NK-92 (cell line): ENCODE data around the gene PAX8.

Experiments used
- DNase-seq: peaks from one replicate; lab custom pipeline; 2025; ENCODE audit not compliant: unreplicated experiment; lab: John Stamatoyannopoulos, UW

Gene PAX8

DNA sequence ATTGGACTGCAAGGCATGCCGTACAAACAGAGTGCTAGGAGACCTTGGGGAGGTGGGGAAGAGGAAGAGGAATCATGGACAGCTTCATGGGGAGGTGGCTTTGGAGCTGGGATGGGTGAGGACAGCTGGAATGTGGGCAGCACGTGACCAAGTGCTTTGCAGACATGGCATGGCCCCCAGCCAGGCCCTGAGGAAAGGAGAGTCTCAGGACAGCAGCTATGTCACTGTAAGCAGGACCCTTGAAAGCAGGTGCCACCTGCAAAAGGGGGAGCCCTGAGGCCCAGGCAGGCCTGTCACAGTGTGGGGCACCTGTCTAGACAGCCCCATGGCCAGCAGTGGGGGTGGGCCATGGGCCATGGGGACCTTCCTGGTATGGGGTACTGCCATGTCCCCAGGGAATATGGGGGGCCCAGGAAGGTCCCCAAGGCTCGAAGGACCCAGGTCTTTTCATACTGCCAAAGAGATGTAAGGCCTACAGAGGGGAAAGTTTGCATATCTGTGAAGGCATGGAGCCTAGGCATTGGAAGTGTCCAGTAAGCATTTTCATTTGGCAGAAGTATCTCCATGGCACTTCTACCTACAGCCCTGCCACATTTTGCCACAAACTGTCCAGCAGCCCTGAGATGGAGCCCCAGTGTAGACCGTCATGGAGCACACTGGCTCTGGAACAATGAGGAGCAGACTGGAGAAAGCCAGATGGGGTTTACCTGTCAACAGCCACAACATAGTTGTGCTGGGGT lies 9.9 kb downstream of the PAX8 start:
- DNase-seq: no peak

DNA sequence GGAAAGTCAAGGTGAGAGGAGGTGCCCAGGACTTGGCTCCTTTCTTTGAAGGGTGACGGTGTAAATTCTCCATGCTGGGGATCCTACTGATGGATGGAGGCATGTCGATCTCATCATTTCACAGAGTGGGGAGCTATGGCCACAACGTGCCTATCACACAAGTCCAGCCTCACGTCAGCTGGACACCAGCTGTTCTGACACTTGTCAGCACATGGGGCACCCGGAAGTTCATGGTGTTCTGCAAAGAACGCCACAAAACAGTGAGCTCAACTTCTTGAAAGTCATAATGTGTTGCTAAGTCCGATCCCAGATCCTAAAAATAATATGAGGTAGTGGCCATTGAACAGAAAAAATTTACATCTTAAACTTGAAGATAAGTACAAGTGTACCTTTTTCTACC lies 12.3 kb downstream of the PAX8 start:
- DNase-seq: no peak

DNA sequence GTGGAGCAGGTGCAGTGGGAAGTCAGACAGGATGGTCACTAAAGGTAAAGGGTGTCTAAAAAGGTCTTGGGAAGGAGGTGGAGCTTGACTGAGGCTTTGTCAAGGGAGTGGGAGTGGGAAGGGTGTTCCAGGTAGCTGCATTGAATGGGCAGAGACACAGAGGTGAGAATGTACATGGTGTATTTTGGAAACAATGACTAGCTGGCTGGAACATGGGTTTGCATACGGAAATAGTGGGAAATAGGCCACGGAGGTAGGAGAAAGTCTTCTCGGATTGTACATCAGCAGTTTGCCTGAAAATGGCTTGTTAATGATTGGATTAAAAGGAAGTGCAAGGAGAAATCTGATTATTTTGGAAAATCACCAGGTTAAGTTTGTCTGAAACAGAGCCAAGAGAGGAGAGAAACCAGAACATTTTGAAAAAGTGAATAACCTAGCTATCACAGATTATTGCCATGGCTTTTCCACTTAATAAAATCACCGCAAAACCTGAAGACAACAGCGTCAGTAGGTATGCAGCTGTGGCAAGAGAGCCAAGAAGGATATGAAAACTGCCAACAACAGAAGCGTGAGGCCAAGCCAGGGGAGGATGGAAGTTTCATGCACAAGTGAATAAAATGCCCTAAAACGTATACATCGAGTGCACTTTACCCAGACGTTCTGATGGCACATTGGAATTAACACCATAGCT lies 13.9 kb downstream of the PAX8 start:
- DNase-seq: no peak

DNA sequence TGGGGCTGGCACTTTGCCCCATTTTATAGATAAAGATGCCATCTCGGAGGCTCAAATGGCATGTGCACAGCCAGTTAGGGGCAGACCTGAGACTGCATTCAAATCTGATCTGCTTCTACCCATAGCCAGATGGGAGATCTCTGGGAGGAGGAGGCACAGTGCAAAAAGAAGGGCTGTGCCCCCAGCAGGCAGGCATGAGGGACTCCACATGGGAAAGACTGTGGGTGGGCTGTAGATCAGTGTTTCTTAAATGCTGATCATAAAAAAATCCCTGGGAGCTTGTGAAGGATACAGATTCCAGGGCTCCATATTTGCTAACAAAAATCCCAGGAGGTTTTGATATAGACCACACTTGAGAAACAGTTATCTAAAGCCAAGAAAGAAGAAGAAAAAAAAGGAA lies 15.2 kb downstream of the PAX8 start:
- DNase-seq: no peak

DNA sequence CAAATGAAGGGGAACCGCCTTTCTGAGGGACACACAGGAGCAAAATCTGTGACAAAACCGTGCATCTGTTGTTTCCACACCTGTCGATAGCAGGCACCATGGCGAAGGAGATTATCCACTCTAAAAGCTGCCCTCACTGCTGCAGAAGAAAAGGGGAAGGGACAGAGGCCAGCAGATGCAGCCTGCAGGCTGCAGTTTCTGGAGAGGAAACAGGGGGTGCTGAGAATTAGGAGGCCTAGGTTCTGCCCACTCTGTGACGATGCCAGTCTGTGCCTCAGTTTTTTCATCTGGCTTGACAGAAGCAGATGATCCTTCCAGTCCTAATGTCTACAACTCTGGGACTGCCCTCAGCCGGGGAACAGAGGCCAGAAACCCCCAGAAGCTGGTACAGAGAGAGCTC lies 17.7 kb downstream of the PAX8 start:
- DNase-seq: no peak

DNA sequence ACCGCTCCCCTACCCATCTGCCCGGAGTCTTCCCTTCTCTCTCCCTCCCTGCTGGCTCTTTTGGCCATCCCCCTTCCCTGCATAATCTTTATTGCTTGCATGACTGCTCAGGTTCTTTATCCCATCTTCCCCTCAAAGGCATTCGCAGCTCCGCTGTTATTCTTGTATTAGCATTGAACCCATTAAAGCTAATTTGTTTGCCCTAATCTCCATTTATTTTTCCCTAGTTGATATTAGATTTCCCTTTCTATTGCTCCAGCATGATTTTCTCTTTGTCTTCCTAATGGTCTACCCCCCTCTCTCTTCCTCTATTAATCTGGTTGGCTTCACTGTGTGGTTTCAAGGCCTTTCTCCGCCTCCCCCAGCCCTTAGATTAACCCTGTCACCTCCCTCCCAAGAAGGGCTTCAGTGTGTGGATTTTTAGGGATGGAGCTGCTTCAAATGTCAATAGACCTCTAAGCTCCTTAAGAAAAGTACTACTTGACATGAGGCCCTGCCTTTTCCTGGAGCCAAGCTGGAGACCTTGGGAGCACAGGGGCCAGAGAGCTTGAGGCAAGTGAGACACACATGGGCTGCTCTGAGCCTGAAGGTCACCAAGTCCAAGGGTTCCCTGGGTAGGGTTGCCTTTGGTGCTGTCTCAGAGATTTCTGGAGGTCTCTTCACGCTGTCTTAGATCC lies 20.1 kb downstream of the PAX8 start:
- DNase-seq: no peak

DNA sequence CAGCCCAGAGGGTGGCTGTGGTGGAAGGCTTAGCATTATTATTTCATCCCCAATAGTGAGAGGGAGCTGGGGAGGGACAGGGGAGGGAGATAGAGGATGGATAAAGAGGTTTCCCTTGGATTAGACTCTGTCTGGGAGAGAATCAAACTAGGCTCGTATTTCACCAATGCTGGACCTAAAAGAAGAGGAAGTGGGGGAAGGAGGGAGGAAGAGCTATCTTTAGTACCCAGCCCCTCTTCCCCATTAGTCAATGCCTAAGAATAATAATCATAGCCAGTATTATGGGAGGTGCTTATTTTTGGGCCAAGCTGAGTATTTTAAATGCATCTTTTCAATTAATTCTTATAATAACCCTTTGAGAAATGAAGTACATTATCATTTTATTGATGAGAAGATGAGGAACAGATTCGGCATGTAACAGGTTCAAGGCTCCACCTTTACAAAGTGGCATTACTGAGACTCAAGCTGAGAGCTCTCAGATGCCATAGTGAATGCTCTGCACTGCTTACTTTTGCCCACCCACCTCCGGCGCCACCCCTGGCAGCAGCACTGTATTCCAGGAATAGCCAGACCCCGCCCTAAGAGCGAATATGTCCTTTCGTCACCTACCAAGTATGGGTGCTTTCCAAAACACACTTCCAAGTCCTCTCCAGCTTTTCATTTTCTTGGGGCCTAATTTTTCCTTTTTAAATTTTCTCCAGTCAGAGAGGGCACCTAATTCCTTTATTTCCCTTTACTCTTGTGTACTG lies 21.0 kb downstream of the PAX8 start:
- DNase-seq: no peak

DNA sequence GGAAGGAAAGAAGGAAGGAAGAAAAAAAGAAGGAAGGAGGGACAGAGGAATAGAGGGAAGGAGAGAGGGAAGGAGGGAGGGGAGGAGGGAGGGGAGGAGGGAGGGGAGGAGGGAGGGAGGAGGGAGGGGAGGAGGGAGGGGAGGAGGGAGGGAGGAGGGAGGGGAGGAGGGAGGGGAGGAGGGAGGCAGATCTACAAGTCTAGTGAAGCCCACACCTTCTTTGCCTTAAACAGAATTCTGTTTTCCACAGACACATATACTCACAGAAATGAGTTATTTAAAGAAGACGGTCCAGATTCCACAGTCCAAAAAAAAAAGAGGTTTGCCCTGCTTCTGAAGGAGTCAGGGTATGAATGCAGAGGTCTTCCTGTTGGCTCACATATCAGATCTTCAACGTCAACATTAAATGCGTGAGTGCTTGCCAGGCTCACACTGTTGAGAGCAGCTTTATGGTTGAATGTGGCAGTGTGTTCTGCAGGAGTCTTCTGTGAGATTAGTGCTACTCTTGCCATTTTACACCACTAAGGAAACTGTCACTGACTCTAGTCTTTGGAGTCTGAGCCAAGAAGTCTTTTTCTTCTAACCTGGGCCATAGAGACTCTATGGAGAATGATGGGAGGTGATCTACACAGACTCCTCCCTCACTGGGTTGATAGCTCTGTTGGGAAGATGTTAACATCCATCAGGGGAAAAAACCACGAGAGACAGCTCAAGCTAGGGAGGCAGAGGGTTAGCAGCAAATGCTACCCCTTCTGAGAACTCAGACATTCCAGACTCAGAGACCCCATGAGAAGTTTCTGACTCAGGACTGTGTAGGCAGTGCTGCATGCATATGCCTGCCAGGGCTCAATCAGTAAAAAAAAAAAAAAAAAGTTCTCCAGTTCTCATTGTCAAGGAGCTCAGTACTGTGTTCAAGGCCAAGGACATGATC lies 23.3 kb downstream of the PAX8 start:
- DNase-seq: no peak

DNA sequence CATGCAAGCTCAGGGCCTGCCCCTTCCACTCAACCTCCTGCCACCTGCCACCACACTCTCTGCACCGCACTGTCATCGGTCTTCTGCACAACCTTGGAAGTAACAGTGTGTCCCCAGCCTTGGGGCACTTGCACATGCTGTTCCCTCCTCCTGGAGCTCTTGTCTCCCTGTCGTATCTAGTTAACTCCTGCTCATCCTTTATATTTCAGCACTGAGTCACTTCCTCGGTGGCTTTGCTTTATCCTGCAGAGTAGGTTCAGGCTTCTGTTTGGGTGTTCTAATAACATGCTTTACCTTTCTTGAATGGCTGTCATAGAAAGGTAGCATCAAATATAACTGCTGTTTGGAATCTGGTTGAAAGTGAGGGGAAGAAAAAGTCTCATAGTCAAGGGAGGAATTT lies 25.3 kb downstream of the PAX8 start:
- no peak for DNase-seq

DNA sequence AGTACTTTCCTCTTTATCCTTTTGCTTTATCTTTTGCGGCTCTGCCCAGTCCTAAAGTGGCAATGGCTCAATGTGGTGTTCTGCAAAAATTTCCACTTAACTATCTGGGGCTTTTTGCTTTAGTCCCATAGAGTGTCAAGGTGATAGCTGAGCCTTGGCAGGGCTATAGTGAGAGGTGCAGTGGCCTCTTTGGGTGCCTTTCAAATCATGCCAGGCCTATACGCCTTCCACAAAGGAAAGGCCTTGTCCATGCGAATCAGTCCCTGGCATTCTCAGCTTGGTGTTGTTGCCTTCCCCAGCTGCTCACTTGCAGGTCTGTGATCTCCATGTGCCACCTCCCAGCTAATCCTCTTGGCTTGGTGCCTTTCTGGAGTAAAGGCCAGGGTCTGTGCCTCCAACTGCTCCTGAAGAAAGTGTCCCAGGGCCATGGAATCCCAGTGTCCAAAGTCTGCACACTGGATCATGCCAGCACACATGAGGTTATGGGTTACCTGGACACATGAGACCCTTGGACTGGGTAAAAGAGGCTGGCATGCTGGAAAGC lies 26.6 kb downstream of the PAX8 start:
- DNase-seq: no peak

DNA sequence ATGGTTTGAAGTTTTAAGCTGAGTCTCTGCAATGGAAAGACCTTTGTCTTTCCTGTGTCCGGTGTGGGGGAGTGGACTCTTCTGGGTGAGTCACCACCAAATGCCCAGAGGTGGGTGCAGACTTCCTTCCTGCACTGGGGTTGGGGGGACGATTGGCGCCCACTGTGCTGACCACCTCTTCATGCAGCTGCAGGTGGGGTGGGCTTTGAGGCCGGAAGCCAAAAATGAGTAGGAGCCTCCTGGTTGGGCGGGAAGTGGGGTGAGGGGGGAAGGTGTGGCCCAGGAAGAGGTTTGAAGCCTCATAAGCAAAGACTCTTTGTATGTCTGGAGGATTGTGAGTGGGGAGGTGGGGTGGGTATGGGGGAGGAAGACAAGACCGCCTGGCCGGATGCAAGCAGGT lies 27.6 kb downstream of the PAX8 start:
- DNase-seq: no peak

DNA sequence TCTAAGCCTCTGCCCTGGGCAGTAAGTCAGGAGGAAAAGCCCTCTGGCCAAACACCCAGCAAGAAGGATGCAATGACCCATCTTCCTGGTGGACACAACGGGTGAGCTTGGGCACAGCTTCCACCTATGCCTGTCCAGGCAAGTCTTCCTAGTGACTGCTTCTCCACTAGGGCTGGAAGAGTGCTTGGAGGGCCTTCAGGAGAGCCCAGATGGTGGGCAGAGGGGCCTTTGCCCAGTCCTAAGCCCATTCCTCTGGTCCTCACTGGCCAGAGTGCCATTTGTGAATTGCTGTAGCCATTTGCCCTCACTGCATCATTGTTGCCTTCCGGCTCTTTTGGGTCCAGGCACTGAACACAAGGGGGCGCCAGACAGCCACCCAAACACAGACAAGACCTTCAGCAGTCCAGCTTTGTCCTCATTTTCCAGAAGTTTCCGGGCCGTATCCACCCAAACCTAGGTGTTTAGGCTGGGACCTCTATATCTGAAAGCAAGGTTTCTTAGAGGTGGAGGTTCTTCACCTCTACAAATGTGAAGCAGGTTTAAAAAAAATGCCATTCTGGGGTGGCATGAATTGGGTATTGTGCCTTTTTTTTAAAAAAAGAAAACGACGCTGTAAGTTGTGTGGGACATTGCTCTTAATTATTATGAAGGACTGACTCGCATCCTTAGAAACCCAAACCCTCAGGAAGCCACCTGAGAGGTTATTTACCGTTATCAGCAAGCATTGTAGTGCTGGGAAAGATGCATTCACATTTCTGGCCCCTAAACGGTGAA lies 29.5 kb downstream of the PAX8 start:
- no peak for DNase-seq

DNA sequence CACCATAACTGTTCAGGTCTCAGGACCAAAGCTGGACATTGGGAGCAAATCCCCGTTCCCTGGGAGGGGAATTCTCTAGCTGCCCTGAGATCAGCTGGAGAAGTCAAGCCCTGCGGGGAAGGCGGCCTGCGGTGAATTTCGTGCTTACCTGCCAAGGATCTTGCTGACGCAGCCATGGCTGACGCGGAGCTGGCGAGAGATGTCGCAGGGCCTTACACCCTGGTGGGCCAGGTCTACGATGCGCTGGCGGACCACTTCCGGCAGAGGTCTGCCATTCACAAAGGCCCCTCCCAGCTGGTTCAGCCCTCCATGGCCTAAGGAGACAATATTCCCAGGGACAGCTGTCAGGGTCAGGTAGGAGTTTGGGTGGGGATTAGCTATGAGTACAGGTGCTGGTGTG lies 32.1 kb downstream of the PAX8 start:
- DNase-seq: no peak

DNA sequence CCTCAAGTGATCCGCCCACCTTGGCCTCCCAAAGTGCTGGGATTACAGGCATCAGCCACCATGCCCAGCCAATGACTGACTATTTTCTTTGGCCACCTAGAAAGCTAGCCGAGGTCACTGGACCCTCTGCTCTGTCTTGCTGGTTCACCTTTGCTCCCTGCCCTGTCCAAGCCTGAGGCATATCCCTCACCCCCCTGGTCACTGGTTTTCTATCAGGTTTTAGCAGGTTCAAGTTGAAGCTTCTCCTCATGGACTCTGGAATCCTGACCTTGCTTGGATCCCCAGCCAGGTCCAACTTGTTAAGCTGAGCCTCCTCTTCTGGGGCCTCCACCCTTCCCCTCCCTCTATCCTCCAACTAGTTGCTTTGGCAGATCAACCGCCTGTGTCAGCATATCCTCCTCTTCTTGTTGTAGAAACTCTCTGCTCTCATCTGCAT lies 33.4 kb downstream of the PAX8 start:
- no peak for DNase-seq

DNA sequence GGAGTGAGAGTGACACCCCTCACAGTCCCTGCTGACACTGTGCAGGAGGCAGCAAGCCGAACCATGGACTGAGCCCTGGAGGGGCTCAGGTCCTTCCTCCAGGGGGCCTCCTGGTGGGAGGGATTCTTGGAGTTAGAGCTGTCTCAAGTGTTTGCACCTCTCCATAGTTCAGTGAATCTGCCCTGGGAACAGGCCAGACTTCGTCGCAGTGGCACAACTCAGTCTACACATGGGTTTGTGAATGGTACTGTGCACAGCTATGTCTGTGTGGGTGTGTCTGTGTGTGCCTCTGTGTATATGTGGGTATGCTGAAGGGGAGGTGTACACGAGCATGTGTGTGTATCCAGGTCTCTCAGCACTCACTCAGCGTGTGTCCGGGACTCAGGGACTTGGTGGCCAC lies 36.4 kb downstream of the PAX8 start:
- no peak for DNase-seq

DNA sequence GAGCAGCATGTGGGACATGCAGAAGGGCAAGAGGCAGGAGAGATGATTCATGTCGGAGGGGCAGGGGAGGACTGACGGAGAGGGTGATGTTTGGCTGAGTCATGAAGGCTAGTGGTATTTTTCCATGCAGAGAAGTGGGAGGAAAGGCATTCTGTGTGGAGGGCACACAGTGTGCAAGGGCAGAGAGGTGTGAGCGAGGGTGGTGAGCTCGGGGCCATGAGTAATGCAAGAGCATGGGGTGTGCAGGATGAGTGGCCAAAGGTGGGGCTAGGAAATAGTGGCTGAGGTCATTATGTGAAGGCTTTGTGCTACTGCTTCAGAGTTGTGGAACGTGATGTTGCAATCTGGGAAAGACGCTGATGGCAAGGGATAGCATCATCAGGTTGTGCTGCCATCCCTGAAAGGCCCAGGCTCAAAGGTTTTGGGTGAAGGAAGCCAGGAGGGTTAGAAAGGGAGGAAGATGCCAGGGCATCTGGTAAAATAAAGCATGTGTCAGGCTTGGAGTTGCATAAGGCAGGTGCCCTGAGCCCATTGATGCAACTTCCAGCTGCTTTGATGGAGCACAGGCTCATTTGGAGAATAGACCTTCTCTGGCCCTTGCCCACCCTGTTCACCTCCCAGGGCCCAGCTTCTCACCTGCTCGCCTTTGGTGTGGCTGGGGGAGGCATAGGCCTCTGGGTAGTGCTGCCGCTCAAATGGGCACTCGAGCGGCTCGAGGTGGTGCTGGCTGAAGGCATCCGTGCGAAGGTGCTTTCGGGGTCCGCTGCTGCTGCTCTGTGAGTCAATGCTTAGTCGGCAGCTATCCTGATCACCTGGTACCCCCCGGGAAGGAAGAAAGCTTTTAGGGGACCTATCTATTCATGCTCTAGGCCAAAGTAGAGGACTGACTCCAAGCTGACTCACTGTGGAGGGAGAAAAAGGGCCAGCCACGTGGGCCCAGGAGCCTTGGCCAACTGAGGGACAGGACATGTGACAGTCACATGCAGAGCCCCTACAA lies 37.5 kb downstream of the PAX8 start:
- DNase-seq: no peak

DNA sequence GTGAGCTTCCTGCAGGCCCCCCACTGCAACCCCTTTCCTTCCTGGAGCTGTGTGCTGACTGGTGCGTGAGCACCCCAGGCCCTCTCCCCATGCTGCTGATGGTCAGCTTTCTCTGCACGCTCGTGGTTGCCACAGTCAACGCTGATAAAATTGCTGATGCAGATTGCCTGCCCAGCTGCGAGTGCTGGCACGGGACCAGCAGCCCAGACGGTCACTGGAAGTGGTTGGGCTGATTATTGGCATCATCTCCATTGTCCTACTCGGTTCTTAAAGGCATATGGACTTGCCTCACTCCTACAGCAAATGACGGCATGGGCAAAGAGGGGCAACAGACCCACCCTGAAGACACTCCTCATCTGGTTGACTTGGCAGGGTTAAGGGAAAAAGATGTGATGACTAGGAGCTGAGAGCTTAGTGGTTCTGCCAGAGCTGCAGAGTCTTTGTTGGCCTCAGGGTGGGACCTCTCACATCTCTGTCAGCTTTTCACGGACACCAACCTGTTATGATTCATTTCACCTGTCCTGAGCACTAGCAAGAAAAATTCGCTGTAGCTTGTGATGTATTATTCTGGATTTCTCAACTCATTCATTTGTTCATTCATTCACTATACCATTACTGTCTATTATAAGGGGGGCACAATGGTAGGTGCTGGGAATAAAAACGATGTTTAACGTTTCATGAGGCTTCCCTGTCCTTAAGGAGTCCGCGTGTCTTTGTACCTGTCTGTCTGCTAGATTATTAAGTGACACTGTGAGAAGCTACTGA lies 38.4 kb downstream of the PAX8 start:
- no peak for DNase-seq
